ENCODE measurements around the gene TIGD1. TPM values are rescaled to one million over a fixed set of nuclear protein-coding genes. Genes with fewer than 3 reads are reported as not detected.

Gene TIGD1
- total and polyA plus RNA-seq, 2 of the 13 experiments (the other 11 are each of a cell fraction or from before 2014, with no cell fraction given), result 3.5 to 9.5 TPM

DNA sequence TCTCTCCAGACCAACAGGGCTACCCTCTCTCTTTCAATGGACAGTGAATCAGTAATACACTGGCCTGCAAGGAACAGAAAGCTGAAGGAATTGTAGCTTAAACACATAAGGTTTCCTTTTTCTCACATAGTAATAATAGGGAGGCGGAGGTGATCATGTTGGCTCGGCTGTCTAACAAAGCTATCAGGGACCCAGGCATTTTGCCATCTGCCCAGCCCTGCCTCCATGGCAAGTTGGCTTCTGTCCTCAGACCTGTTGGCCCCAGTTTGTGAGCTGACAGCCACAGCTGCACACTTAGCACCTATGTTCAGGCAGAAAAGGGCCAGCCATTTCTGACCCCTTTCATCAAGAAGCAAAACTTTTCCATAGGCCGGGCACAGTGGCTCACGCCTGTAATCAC lies 12.9 kb downstream of the TIGD1 start:
- H3K27ac ChIP-seq (ENCODE audit: extremely low read length, insufficient read depth, low read length), result no peak overlapping the region

More for the DNA sequence above, 12.9 kb downstream of the TIGD1 start:
- Histone ChIP-seq H3K4me1 (ENCODE audit: insufficient read depth, low read length) (0 out of 2 replicates have a peak, but pooled peaks cover 6% of the 10 kb centered on the region), H3K27me3 (ENCODE audit: control insufficient read depth in 1 of 2, insufficient read depth in 2 of 2, low read length in 2 of 2) (peaks cover 0 to 18% of the 10 kb centered on the region in 2 experiments; a peak in 2 of 5 replicates), H3K9ac (ENCODE audit: insufficient read depth, low read depth, low read length) (no peak overlapping the region), H3K4me3 (replicated peaks in 1 of 3; ENCODE audit: insufficient read depth in 1 of 3, low read depth in 2 of 3, low read length in 3 of 3) (no peak overlapping the region), H3K4me2 (ENCODE audit: low read depth, low read length) (no peak overlapping the region), H3K9me3 (ENCODE audit: low read length) (peaks cover 7% of the 10 kb centered on the region), H2AFZ (ENCODE audit: low read length) (no peak overlapping the region), H3K36me3 (replicated peaks in 1 of 2; ENCODE audit: control insufficient read depth in 1 of 2, insufficient read depth in 2 of 2, low read length in 2 of 2) (no peaks in the 10 kb centered on the region), H3K79me2 (ENCODE audit: insufficient read depth, low read length) (no peaks in the 10 kb centered on the region), H4K20me1 (ENCODE audit: insufficient read depth, low read length) (no peaks in the 10 kb centered on the region)
- no TSS peak for BruUV-seq (replicated peaks)
- DNase-seq (ENCODE audit: low spot score) (no peak), ATAC-seq (no peak), FAIRE-seq (no peak)
- intact Hi-C loops (cut with micrococcal nuclease; ENCODE audit: unreplicated experiment) (loop anchor here (1.0 kb wide), 1 partner anchor 55 kb away; no protein-coding TSS in a partner anchor), in situ Hi-C loops (cut with HindIII; ENCODE audit: extremely low pct_ligation_motif_present, low pct_unique_long_range_greater_than_20kb) (no loop called here)
- 66% methylated on average over 4 of the region's 4 CpGs for WGBS (ENCODE audit: low lambda C conversion rate)
- ChIA-PET POLR2A (no interaction called here), CTCF (ENCODE audit: low intra/inter-chr PET ratio, low total read pairs) (no interaction called here)
- TF ChIP-seq ZNF3 (CRISPR knock-in tag; IDR thresholded peaks at IDR 0.05) (no peak), MED1 (CRISPR knock-in tag; IDR thresholded peaks at IDR 0.05) (no peak), ZNF782 (CRISPR knock-in tag; IDR thresholded peaks at IDR 0.05; ENCODE audit: borderline replicate concordance) (no peak), HNRNPLL (IDR thresholded peaks at IDR 0.05; ENCODE audit: low read depth, low read length, poor library complexity, severe bottlenecking) (no peak), ZNF17 (CRISPR knock-in tag; IDR thresholded peaks at IDR 0.05) (no peak), ZNF546 (CRISPR knock-in tag; conservative IDR thresholded peaks at IDR 0.05) (no peak), HMG20B (CRISPR knock-in tag; conservative IDR thresholded peaks at IDR 0.05) (no peak), MEIS1 (CRISPR knock-in tag; IDR thresholded peaks at IDR 0.05; ENCODE audit: borderline replicate concordance) (no peak), YEATS2 (CRISPR knock-in tag; IDR thresholded peaks at IDR 0.05; ENCODE audit: borderline replicate concordance) (no peak), FOSL1 (CRISPR knock-in tag; IDR thresholded peaks at IDR 0.05; ENCODE audit: borderline replicate concordance) (no peak)
- TF ChIP-seq, protein P1, sequence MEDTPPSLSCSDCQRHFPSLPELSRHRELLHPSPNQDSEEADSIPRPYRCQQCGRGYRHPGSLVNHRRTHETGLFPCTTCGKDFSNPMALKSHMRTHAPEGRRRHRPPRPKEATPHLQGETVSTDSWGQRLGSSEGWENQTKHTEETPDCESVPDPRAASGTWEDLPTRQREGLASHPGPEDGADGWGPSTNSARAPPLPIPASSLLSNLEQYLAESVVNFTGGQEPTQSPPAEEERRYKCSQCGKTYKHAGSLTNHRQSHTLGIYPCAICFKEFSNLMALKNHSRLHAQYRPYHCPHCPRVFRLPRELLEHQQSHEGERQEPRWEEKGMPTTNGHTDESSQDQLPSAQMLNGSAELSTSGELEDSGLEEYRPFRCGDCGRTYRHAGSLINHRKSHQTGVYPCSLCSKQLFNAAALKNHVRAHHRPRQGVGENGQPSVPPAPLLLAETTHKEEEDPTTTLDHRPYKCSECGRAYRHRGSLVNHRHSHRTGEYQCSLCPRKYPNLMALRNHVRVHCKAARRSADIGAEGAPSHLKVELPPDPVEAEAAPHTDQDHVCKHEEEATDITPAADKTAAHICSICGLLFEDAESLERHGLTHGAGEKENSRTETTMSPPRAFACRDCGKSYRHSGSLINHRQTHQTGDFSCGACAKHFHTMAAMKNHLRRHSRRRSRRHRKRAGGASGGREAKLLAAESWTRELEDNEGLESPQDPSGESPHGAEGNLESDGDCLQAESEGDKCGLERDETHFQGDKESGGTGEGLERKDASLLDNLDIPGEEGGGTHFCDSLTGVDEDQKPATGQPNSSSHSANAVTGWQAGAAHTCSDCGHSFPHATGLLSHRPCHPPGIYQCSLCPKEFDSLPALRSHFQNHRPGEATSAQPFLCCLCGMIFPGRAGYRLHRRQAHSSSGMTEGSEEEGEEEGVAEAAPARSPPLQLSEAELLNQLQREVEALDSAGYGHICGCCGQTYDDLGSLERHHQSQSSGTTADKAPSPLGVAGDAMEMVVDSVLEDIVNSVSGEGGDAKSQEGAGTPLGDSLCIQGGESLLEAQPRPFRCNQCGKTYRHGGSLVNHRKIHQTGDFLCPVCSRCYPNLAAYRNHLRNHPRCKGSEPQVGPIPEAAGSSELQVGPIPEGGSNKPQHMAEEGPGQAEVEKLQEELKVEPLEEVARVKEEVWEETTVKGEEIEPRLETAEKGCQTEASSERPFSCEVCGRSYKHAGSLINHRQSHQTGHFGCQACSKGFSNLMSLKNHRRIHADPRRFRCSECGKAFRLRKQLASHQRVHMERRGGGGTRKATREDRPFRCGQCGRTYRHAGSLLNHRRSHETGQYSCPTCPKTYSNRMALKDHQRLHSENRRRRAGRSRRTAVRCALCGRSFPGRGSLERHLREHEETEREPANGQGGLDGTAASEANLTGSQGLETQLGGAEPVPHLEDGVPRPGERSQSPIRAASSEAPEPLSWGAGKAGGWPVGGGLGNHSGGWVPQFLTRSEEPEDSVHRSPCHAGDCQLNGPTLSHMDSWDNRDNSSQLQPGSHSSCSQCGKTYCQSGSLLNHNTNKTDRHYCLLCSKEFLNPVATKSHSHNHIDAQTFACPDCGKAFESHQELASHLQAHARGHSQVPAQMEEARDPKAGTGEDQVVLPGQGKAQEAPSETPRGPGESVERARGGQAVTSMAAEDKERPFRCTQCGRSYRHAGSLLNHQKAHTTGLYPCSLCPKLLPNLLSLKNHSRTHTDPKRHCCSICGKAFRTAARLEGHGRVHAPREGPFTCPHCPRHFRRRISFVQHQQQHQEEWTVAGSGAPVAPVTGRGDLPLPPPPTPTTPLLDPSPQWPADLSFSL (CRISPR knock-in tag; IDR thresholded peaks at IDR 0.05), result no peak
